GM19025 (cell line): Measurements from ENCODE around the gene HOXD4.

Source experiments
- ATAC-seq: cut with Tn5 transposase; IDR thresholded peaks from one replicate; pipeline ENCODE4 v1.9.1; 2021; ENCODE audit warnings: mild to moderate bottlenecking, low read depth, moderate library complexity; ENCODE audit not compliant: unreplicated experiment

Gene HOXD4

DNA sequence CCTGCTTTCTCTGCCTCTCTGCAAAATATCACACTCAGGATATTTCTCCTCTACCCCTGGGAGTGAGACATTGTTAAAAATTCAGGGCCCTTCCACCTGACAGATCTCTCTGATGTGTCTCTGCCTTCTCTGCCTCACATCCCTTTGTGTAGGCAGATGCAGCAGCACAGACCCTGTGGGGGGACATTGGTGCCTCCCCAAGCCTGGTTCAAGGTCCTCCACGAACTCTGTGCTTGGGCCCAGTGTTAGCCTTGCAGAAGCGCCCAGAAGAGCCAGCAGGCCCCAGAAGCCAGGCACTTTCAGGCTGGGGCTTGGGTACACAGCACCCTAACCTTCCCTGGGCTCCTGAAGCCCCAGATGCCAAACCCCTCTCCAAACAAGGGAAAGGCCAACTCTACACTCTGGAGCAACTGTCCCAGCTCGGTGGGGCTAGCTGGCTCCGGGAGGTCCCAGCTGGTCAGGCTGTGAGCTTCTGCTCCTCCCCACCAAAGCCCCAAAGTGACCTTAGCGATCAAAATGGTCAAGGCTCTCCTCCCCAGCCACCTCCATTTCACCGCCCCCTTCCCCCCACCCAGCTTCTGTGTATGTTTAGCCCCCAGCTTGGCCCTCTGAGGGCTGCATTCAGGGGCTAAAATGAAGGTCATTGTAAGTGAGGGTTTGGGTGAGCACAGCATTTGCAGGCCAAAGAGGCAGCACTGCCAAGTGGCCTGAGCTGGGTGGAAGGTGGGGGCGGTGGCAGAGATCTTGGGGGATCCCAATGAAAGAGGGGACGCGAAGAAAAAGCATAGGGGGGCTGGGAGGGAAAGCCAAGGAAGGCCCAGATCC lies 26.2 kb upstream of the HOXD4 start:
- ATAC-seq: no peak

DNA sequence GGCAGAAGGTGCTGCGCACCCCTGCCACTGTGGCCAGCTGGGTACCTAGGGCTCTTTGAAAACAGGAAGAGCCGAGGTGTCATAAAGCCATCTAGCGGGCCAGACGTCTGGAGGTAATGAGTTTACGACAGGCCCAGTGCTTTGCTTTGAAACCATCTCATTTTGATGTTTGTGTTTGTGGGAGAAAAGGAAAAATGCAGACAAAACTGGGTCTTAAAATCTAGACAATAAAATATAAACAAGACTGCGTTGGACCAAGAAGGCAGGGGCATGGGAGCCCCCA lies 25.6 kb upstream of the HOXD4 start:
- no peak for ATAC-seq

DNA sequence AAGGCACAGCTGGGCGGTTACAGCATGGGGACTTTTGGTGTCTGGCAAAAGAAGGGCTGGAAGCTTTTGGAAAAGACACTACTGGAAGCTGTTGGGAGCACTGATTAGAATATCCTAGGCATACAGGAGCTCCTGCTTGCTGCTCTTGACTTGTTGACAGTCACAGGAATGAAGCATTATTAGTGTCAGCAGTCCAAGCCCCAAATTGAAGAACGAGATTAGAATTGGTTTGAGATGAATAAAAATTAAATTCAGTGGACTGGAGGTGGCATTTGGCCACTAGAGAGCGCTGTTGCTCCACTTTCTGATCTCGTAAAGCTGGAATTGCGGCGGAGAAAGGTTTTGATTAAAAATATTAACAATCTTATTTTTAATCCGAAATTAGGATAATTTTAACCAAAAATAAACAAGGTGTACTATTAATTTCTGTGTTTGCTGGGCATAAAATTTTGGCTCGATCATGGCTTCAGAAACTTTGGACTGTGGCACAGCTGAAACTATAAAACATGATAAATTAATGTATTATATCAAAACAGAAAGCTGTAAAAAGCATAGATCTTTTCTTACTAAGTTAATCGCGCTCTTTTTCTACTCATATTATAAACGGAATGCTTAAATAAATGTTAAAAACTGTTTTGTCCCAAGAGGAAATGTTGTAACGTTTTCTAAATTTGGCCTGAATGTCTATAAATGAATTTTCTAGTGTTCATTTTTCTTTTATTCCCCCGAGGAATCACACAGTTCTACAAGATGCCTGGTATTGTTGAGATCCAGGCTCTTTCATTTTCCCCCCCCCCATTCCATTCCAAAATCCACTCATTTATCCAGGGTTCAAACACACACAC lies 24.2 kb upstream of the HOXD4 start:
- ATAC-seq: no peak

- ATAC-seq: no peak
Observed at GRCh38 chr2:176127774-176128072, 23.6 kb upstream of the HOXD4 start.

GRCh38 chr2:176128172-176128981 lies 23.0 kb upstream of the HOXD4 start:
- ATAC-seq: no peak

GRCh38 chr2:176128982-176129796 lies 22.2 kb upstream of the HOXD4 start, which contains the start of gene HOXD8:
HOXD8 (plus strand) TSS chr2:176129705; CDS start chr2:176130367, 662 bp downstream.
- no peak for ATAC-seq

DNA sequence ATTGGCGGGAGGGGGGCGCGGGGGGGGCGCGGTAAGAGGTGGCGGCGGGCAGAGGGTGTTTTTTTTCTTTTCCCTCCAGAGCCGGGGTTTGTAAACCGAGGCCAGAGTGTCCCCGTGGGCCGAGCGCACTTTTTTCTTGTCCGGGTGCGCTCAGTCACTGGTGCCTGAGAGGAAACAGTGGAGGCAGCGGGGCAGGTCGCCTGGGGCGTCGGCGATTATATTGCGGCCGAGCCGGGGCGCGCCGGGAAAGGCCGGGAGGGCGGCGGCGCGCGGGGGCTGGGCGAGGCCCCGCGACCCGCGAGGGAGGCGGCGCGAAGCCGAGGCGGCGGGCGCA lies 21.6 kb upstream of the HOXD4 start:
- no peak for ATAC-seq

DNA sequence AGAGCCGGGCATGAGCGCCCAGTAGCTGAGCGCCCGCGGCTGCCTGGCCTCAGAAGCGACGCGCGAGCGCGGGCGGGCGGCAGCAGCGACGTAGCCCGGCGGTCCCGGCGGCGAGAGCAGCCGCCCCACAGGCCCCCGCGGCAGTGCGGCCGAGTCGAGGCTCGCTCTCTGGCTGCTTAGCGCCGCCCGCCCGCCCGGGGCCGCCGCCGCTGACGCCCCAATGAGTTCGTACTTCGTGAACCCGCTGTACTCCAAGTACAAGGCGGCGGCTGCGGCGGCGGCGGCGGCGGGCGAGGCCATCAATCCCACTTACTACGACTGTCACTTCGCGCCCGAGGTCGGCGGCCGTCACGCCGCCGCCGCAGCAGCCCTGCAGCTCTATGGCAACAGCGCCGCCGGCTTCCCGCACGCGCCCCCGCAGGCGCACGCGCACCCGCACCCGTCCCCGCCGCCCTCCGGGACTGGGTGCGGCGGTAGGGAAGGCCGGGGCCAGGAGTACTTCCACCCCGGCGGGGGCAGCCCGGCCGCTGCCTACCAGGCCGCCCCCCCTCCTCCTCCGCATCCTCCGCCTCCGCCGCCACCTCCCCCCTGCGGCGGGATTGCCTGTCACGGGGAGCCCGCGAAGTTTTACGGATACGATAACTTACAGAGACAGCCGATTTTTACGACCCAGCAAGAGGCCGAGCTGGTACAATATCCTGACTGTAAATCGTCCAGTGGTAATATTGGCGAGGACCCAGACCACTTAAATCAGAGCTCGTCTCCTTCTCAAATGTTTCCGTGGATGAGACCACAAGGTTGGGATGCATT lies 21.0 kb upstream of the HOXD4 start:
- ATAC-seq: no peak

- no peak for ATAC-seq
Observed at GRCh38 chr2:176130957-176131847, 20.1 kb upstream of the HOXD4 start.

- ATAC-seq: no peak
Observed at GRCh38 chr2:176131848-176132158, 19.5 kb upstream of the HOXD4 start.

GRCh38 chr2:176132205-176133171 lies 18.9 kb upstream of the HOXD4 start:
- no peak for ATAC-seq

- no peak for ATAC-seq
Observed at GRCh38 chr2:176133389-176133788, 18.0 kb upstream of the HOXD4 start.

GRCh38 chr2:176134035-176134434 lies 17.3 kb upstream of the HOXD4 start:
- no peak for ATAC-seq

GRCh38 chr2:176135035-176135440 lies 16.3 kb upstream of the HOXD4 start:
- ATAC-seq: no peak

DNA sequence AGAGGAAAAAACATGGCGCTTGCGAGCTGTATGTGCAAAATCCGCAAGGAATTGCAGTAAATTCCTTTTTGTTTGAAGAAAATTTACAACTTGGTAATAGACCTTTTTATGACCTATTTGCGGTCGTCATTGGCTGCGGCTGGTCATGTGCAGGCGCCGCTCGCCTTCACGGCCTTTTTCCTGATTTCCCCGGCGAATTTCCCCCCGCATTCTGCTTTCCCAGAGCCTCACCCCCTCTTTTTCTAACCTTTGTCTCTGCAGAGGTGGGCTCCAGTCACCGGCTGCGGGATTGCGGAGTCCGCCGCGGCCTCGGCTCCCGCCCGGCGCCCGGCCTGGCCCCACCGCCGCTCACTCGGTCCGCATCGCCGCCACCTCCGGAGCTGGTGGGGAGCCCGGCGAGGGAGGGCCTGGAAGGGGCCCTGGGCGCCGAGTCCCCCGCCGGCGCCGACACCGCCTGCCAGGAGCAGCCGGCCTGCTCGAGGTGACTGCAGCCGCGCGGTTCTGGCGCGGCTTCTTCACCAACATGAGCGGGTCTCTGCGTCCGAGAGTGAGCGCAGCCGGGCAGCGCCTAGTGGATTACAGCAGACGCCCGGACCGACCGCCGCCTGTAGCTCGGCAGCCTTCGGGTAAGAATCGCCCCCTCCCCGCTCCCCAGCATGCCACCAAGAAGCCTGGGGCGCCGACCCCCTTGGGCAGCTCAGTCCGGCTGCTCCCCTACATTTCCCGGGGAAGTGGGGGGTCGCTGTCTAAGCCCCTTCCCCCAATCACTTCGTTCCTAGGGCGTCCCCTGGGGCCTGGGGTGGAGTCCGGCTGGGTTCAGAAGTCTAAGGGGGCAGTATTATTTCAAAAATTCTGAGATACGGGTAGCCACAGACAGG lies 14.7 kb upstream of the HOXD4 start:
- ATAC-seq: no peak

GRCh38 chr2:176137252-176137580 lies 14.1 kb upstream of the HOXD4 start:
- no peak for ATAC-seq

DNA sequence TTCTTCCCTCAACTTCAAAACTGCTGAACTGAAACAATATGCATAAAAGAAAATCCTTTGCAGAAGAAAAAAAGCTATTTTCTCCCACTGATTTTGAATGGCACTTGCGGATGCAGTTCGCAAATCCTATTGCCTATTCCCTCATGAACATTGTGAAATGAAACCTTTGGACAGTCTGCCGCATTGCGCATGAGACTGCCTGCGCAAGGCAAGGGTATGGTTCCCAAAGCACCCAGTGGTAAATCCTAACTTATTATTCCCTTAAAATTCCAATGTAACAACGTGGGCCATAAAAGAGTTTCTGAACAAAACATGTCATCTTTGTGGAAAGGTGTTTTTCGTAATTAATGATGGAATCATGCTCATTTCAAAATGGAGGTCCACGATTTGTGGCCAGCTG lies 13.4 kb upstream of the HOXD4 start:
- ATAC-seq: no peak
